Panc1 (cell line): Measurements from ENCODE around the gene CRTAC1. TPM values are rescaled to one million over a fixed set of nuclear protein-coding genes. Genes with fewer than 3 reads are reported as not detected.

Source experiments
- ATAC-seq: fragments of 200-7000 bp; cut with Tn5 transposase; 2 replicates; pipeline ENCODE4 v1.9.1; 2020; ENCODE audit warnings: mild to moderate bottlenecking, moderate library complexity
- BruUV-seq: library from RNA; stranded (reverse); fragments of 400-500 nt; replicated peaks from 2 replicates; lab custom pipeline; 2021; lab: Mats Ljungman, UMichigan
- CTCF ChIA-PET: fragments of 300-600 bp; sonication (Branson Sonifier 250); formaldehyde crosslinking; loops from one replicate; lab custom pipeline; 2022; ENCODE audit warnings: antibody characterized with exemption; lab: Charles Lee
- POLR2A ChIA-PET: fragments of 300-600 bp; sonication (Branson Sonifier 250); formaldehyde crosslinking; loops from one replicate; lab custom pipeline; 2022; ENCODE audit warnings: antibody characterized with exemption; lab: Charles Lee
- DNase-seq: peaks from one replicate; pipeline ENCODE4 v3.0.0-alpha.2; 2010; ENCODE audit warnings: low read depth, low spot score
- H3K27ac ChIP-seq: 2 replicates; pipeline ENCODE4 v1.5.1; 2011; ENCODE audit warnings: mild to moderate bottlenecking, low read length, inconsistent platforms
- H3K27me3 ChIP-seq: fragments of 200-500 bp; sonication (Bioruptor generic); 2 replicates; pipeline ENCODE4 v1.6.0; 2014; ENCODE audit warnings: low read length, inconsistent platforms; ENCODE audit not compliant: control insufficient read depth, insufficient read depth
- H3K36me3 ChIP-seq: fragments of 200-500 bp; sonication (Bioruptor generic); 2 replicates; pipeline ENCODE4 v1.5.1; 2014; ENCODE audit warnings: inconsistent platforms, mild to moderate bottlenecking, low read length, moderate library complexity; ENCODE audit not compliant: control insufficient read depth, insufficient read depth
- H3K4me1 ChIP-seq: 2 replicates; pipeline ENCODE4 v1.5.1; 2011; ENCODE audit warnings: inconsistent platforms, mild to moderate bottlenecking, low read length, moderate library complexity; ENCODE audit not compliant: control insufficient read depth, insufficient read depth
- H3K4me3 ChIP-seq, 2 experiments: 2 replicates each; pipeline ENCODE4 v1.5.1; 2011 to 2012; ENCODE audit warnings: low read depth in 2 of 2, low read length in 2 of 2, mild to moderate bottlenecking in 2 of 2, inconsistent platforms in 1 of 2, moderate library complexity in 1 of 2
- H3K9me3 ChIP-seq: fragments of 200-500 bp; sonication (Bioruptor generic); 2 replicates; pipeline ENCODE4 v1.5.1; 2014; ENCODE audit warnings: low read depth, mild to moderate bottlenecking, inconsistent platforms, low read length, moderate library complexity; ENCODE audit not compliant: control insufficient read depth, insufficient read depth
- POLR2AphosphoS5 ChIP-seq: IDR thresholded peaks from 2 replicates; pipeline ENCODE4 v1.6.1; 2012; ENCODE audit warnings: mild to moderate bottlenecking, low read depth, low read length, moderate library complexity
- REST ChIP-seq, 2 experiments: IDR thresholded peaks; 2 replicates each; pipeline ENCODE4 v1.6.1; 2011 to 2012; ENCODE audit warnings: low read depth in 2 of 2, control low read depth in 1 of 2, low read length in 1 of 2, mild to moderate bottlenecking in 1 of 2, moderate library complexity in 1 of 2; ENCODE audit not compliant: insufficient read depth in 1 of 2
- SIN3A ChIP-seq: IDR thresholded peaks from 2 replicates; pipeline ENCODE4 v1.6.1; 2012; ENCODE audit warnings: low read depth, mild to moderate bottlenecking, low read length, moderate library complexity, borderline replicate concordance; ENCODE audit not compliant: insufficient read depth
- TCF7L2 ChIP-seq: IDR thresholded peaks from 2 replicates; pipeline ENCODE4 v1.6.1; 2011; ENCODE audit warnings: mild to moderate bottlenecking, low read depth, low read length, inconsistent platforms
- in situ Hi-C: cut with HindIII; loops from 2 replicates; pipeline ENCODE4 v1.10.0; 2016; ENCODE audit warnings: low sequenced_read_pairs, low pct_unique_long_range_greater_than_20kb
- intact Hi-C: fragments of 100-400 bp; cut with micrococcal nuclease; formaldehyde crosslinking; loops from one replicate; pipeline ENCODE4 v1.10.0; 2022; ENCODE audit not compliant: unreplicated experiment
- total RNA-seq: library from RNA; stranded (reverse); gene quantifications from one replicate; pipeline ENCODE4 v1.2.1, GENCODE V29; 2021; ENCODE audit not compliant: unreplicated experiment
- TF ChIP-seq, protein P1 (sequence below): fragments of 450-650 bp; IDR thresholded peaks from 2 replicates; pipeline ENCODE4 v1.5.1; 2017; ENCODE audit warnings: mild to moderate bottlenecking

CRTAC1 gene
- total RNA-seq, 1 experiment from 2014 or later: 0.23 TPM

GRCh38 chr10:97898429-97898828, 132.0 kb downstream of the CRTAC1 start:
- Histone ChIP-seq H3K9me3 (no peaks in the 10 kb centered on the region), H3K27ac (no peak overlapping the region), H3K4me3 (no peak overlapping the region), H3K27me3 (no peaks in the 10 kb centered on the region), H3K36me3 (no peaks in the 10 kb centered on the region), H3K4me1 (no peaks in the 10 kb centered on the region)
- no TSS peak for BruUV-seq
- ChIA-PET POLR2A (interaction anchor here (0.5 kb wide), 1 partner anchor 49 kb away, joined by 6 read pairs; no protein-coding TSS in a partner anchor), CTCF (no interaction called here)
- TF ChIP-seq REST (IDR thresholded peaks at IDR 0.05; ENCODE audit: insufficient read depth in 1 of 2, low read depth in 2 of 2, low read length in 1 of 2) (no peak), TCF7L2 (no peak), POLR2AphosphoS5 (no peak), SIN3A (no peak)
- TF ChIP-seq, protein P1, sequence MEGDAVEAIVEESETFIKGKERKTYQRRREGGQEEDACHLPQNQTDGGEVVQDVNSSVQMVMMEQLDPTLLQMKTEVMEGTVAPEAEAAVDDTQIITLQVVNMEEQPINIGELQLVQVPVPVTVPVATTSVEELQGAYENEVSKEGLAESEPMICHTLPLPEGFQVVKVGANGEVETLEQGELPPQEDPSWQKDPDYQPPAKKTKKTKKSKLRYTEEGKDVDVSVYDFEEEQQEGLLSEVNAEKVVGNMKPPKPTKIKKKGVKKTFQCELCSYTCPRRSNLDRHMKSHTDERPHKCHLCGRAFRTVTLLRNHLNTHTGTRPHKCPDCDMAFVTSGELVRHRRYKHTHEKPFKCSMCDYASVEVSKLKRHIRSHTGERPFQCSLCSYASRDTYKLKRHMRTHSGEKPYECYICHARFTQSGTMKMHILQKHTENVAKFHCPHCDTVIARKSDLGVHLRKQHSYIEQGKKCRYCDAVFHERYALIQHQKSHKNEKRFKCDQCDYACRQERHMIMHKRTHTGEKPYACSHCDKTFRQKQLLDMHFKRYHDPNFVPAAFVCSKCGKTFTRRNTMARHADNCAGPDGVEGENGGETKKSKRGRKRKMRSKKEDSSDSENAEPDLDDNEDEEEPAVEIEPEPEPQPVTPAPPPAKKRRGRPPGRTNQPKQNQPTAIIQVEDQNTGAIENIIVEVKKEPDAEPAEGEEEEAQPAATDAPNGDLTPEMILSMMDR: no peak
- in situ Hi-C loops: no loop called here
- intact Hi-C loops: no loop called here
- 0 out of 2 replicates have a peak, but pooled peaks have one; percentile 32 for ATAC-seq
- no peak for DNase-seq

DNA sequence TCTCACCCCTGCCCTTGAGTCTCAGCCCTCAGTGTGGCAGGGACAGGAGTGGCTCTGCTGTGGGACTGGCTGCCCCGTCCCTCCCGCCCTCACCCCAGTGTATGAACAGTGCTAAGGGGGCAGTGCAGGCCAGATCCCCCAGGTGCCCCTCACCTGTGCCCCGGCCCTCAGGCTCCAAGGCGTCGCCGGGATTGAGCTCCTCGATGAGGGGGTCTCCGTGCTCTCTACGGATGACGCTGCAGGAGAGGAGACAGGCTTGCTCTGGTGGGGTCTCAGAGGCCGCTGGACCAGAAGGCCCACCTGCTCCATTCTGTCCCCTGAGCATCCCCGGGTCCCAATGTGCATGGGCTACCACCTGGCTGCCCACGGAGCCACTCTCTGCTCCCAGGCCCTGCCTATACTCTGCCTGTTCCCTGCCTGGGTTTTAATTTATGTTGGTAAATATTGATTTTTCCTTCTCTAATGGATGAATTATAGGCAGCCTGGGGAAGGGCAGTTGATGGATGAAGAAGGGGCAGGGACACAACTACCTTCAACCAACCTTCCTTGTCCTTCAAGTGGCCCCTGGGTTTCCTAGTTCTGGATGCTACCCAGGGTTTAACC, 133.6 kb downstream of the CRTAC1 start:
- ATAC-seq (no peak), DNase-seq (no peak)
- Histone ChIP-seq H3K4me3 (no peak overlapping the region), H3K27me3 (no peaks in the 10 kb centered on the region; the same call in 1 of the 2 replicates), H3K27ac (no peak overlapping the region), H3K36me3 (no peaks in the 10 kb centered on the region), H3K4me1 (no peaks in the 10 kb centered on the region), H3K9me3 (no peaks in the 10 kb centered on the region)
- intact Hi-C loops (no loop called here), in situ Hi-C loops (no loop called here)
- CTCF ChIA-PET: no interaction called here
- no TSS peak for BruUV-seq
- POLR2A ChIA-PET: no interaction called here
- TF ChIP-seq TCF7L2 (no peak), SIN3A (no peak), REST (IDR thresholded peaks at IDR 0.05; ENCODE audit: insufficient read depth in 1 of 2, low read depth in 2 of 2, low read length in 1 of 2) (no peak), POLR2AphosphoS5 (no peak)
- TF ChIP-seq, protein P1: no peak
